NCI-H2171 (cell line): ENCODE data around the gene ALKBH5.

Source experiments
- DNase-seq: peaks from one replicate; lab custom pipeline; 2025; lab: John Stamatoyannopoulos, UW

The ALKBH5 gene

GRCh38 chr17:18224053-18224386 lies 40.4 kb downstream of the ALKBH5 start:
- DNase-seq, result no peak

- DNase-seq, result no peak
Measured at GRCh38 chr17:18224387-18225120, 40.9 kb downstream of the ALKBH5 start.

- peak; percentile 95 for DNase-seq
Measured at GRCh38 chr17:18225121-18225641, 41.6 kb downstream of the ALKBH5 start, which contains the start of gene LLGL1. LLGL1 (plus strand) TSS chr17:18225635; CDS start chr17:18225683, 48 bp downstream.

- DNase-seq, result no peak
Measured at GRCh38 chr17:18225642-18226283, 42.1 kb downstream of the ALKBH5 start.

GRCh38 chr17:18226284-18226945 lies 42.8 kb downstream of the ALKBH5 start:
- no peak for DNase-seq

- DNase-seq, result no peak
Measured at GRCh38 chr17:18227635-18228034, 44.0 kb downstream of the ALKBH5 start.

GRCh38 chr17:18228176-18228682 lies 44.6 kb downstream of the ALKBH5 start:
- DNase-seq, result no peak

GRCh38 chr17:18229254-18229653 lies 45.6 kb downstream of the ALKBH5 start:
- no peak for DNase-seq

GRCh38 chr17:18229771-18230170 lies 46.1 kb downstream of the ALKBH5 start:
- no peak for DNase-seq

GRCh38 chr17:18230288-18231141 lies 46.9 kb downstream of the ALKBH5 start:
- no peak for DNase-seq

GRCh38 chr17:18231164-18231563 lies 47.5 kb downstream of the ALKBH5 start:
- no peak for DNase-seq

GRCh38 chr17:18233803-18234518 lies 50.3 kb downstream of the ALKBH5 start:
- DNase-seq, result no peak

GRCh38 chr17:18234853-18235380 lies 51.3 kb downstream of the ALKBH5 start:
- no peak for DNase-seq

- no peak for DNase-seq
Measured at GRCh38 chr17:18235743-18236256, 52.2 kb downstream of the ALKBH5 start.

GRCh38 chr17:18236494-18236893 lies 52.9 kb downstream of the ALKBH5 start:
- DNase-seq, result no peak

- DNase-seq, result no peak
Measured at GRCh38 chr17:18237461-18237860, 53.8 kb downstream of the ALKBH5 start.

- no peak for DNase-seq
Measured at GRCh38 chr17:18238299-18238698, 54.7 kb downstream of the ALKBH5 start.

- DNase-seq, result no peak
Measured at GRCh38 chr17:18240449-18240848, 56.8 kb downstream of the ALKBH5 start.

GRCh38 chr17:18241229-18241871 lies 57.7 kb downstream of the ALKBH5 start:
- no peak for DNase-seq
